Measurements from ENCODE around the gene HSCB. TPM values are rescaled to one million over a fixed set of nuclear protein-coding genes. Genes with fewer than 3 reads are reported as not detected.
"Not testable (repeated sequence)": the region's sequence is repeated elsewhere in the genome, so short reads cannot be mapped to it uniquely, and the experiment has no call there.

The HSCB gene
- total RNA-seq, 3 donors from 2014 or later: 15.0 to 17.2 (median 15.0) TPM

DNA sequence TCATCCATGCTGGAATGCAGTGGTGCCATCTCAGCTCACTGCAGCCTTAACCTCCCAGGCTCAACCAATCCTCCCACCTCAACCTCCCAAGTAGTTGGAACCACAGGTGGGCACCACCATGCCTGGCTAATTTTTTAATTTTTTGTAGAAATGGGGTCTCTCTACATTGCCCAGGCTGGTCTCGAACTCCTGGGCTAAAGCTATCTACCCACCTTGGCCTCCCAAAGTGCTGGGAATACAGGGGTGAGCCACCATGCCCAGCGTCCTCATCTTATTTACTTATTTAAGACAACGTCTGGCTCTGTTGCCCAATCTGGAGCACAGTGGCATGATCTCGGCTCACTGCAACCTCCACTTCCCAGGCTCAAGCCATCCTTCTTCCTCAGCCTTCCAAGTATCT lies 20.2 kb downstream of the HSCB start:
- not testable (repeated sequence) for H3K36me3 Mint-ChIP-seq (ENCODE audit: insufficient read depth); H3K4me1 Mint-ChIP-seq (ENCODE audit: low read depth); H3K9me3 Mint-ChIP-seq; H3K4me3 Mint-ChIP-seq; ATAC-seq; H3K27me3 Mint-ChIP-seq (ENCODE audit: low read depth); DNase-seq

DNA sequence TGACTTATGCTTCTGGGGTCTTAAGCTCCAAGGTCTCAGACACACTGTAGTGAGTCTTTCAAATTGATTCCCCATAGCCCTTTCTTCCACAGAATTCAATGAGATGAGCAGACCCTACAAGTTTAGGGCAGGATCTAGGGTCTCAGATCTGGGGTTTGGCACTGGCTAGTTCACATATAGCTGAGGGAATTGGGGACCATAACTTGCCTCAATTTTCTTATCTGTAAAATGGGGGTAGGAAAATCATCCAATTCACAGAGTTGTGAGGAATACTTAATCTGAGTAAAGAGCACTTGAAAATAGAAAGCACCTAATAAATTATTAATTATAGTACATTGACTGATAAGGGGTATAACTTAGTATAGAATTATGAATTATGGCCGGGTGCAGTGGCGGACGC lies 24.8 kb downstream of the HSCB start:
- ATAC-seq: no peak

DNA sequence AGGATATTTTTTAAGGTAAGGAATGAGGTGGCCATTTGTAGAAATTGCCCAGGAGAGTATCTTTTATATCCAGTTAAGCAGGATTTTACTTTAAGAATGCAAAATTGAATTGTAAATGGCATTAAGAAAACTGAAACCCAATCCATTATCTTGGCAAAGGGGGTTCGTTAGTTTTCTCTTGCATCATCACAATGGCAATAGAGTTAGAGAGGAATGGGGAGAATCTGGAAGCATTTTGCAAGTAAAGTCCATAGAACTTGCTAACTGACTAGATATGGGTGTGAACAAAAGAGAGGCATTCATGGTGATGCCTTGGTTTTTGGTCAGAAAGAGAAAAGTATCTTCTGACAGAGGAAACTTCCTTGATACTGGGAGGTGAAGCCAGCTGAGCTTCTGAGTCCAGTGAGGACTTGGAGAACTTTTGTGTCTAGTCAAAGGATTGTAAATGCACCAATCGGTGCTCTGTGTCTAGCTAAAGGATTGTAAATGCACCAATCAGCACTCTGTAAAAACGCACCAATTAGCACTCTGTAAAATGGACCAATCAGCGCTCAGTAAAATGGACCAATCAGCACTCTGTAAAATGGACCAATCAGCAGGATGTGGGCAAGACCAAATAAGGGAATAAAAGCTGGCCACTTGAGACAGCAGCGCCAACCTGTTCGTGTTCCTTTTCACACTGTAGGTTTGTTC lies 27.0 kb downstream of the HSCB start:
- Mint-ChIP-seq H3K4me1 (ENCODE audit: low read depth) (peaks cover 9% of the 10 kb centered on the region), H3K27me3 (ENCODE audit: low read depth) (no peaks in the 10 kb centered on the region), H3K4me3 (no peak overlapping the region), H3K9me3 (no peaks in the 10 kb centered on the region), H3K36me3 (ENCODE audit: insufficient read depth) (peaks cover 5% of the 10 kb centered on the region)
- DNase-seq: no peak
- no peak for ATAC-seq

More for the DNA sequence above, 24.8 kb downstream of the HSCB start:
- no peaks in the 10 kb centered on the region for H3K4me1 Mint-ChIP-seq (ENCODE audit: low read depth)
- no peaks in the 10 kb centered on the region for H3K36me3 Mint-ChIP-seq (ENCODE audit: insufficient read depth)
- H3K27me3 Mint-ChIP-seq (ENCODE audit: low read depth): no peaks in the 10 kb centered on the region
- H3K4me3 Mint-ChIP-seq: no peak overlapping the region
- H3K9me3 Mint-ChIP-seq: no peaks in the 10 kb centered on the region
- no peak for DNase-seq

DNA sequence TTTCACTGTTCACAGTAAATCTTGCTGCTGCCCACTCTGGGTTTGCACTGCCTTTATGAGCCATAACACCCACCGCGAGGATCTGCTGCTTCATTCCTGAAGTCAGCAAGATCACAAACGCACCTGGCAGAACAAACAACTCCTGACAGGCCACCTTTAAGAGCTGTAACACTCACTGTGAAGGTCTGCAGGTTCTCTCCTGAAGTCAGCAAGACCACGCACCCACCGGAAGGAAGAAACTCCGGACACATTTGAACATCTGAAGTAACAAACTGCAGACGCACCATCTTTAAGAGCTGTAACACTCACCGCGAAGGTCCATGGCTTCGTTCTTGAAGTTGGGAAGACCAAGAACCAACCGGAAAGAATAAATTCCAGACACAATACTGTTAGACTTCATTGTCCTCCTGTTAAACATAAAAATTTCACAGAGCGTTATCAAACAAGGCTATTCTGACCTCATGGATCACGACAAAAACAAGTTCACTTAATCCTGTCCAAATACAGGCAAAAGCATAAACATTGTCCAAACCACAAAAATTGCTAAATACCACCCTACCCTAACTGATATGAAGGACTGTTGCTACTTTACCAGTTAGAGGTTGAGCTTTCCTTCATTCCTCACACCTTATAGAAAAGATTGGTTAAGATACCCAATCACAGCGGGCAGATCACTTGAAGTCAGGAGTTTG lies 27.7 kb downstream of the HSCB start:
- H3K4me1 Mint-ChIP-seq (ENCODE audit: low read depth): peaks cover 12% of the 10 kb centered on the region
- DNase-seq (no peak), ATAC-seq (no peak)
- peaks cover 8% of the 10 kb centered on the region for H3K36me3 Mint-ChIP-seq (ENCODE audit: insufficient read depth)
- no peaks in the 10 kb centered on the region for H3K27me3 Mint-ChIP-seq (ENCODE audit: low read depth)
- H3K4me3 Mint-ChIP-seq: no peak overlapping the region
- no peaks in the 10 kb centered on the region for H3K9me3 Mint-ChIP-seq

DNA sequence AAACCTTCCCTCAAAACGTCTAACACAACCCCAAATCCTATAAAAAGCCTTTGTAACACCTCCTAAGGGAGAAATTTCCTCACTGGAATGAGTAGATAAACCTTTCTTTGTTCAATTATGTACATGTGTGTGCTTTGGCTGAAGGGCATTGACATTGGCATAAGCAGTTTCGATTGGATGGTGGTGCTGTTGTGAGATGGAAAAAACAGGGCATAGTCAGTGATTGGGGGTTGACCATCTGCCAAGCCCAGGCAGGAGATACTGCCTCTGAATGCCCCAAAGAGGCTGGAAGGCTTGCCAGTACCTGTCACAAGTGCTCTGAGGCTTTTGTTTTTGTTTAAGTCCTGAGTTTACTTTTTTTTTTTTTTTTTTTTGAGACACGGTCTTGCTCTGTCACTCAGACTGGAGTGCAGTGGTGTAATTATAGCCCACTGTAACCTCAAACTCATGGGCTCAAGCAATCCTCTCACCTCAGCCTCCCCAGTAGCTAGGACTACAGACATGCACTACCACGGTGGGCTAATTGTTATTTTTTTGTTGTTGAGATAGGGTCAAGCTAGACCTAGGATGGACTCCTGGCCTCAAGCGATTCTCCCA lies 29.5 kb downstream of the HSCB start:
- ATAC-seq: no peak
- Mint-ChIP-seq H3K27me3 (ENCODE audit: low read depth) (no peaks in the 10 kb centered on the region), H3K9me3 (no peaks in the 10 kb centered on the region), H3K36me3 (ENCODE audit: insufficient read depth) (peaks cover 13% of the 10 kb centered on the region), H3K4me3 (no peak overlapping the region), H3K4me1 (ENCODE audit: low read depth) (peaks cover 23% of the 10 kb centered on the region)
- DNase-seq: no peak

DNA sequence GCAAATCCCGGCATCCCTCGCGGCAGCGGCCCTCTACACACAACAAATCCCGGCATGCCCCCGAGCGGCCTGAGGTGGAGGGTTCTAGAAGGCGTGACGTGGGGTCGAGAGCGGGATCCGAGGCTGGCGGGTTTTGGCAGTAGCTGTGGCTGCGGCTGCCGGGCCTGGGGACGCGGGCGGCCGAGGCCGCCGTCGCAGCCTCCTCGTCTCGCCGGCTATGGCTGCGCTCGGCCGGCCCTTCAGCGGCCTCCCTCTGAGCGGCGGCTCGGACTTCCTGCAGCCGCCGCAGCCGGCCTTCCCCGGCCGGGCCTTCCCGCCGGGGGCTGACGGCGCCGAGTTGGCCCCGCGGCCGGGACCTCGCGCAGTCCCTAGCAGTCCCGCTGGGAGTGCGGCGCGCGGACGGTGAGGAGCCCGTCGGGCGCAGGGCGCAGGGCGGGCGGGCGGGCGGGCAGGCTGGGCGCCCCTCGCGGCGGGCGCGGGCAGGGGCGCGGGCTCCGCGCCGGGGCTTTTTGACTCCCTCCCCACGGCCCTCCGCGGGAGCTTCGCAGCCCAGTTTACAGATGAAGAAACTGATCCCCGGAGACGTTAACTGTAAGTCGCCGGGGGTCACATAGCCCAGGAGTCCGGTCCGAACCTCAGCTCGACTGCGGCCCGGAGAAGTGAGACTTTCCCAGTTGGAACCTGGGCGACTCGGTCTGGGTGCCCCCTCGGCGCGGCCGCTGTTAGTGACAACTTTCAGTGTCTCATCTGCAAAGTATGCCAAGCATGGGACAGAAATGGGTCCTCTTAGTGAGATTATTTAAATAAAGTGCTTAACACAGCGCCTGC lies 31.0 kb downstream of the HSCB start, which contains the start of gene CCDC117:
Gene CCDC117, plus strand, starts transcription at position 63 of the 828 bp plus-strand sequence. Its CDS starts 155 bp downstream, at position 218.
- Mint-ChIP-seq H3K4me1 (ENCODE audit: low read depth) (peaks cover 23% of the 10 kb centered on the region), H3K4me3 (peak within 1 kb of the TSS; percentile 97), H3K36me3 (ENCODE audit: insufficient read depth) (peaks cover 15% of the 10 kb centered on the region), H3K9me3 (no peaks in the 10 kb centered on the region), H3K27me3 (ENCODE audit: low read depth) (no peaks in the 10 kb centered on the region)
- ATAC-seq (peak; percentile 88 to 92), DNase-seq (peak; percentile 88)

DNA sequence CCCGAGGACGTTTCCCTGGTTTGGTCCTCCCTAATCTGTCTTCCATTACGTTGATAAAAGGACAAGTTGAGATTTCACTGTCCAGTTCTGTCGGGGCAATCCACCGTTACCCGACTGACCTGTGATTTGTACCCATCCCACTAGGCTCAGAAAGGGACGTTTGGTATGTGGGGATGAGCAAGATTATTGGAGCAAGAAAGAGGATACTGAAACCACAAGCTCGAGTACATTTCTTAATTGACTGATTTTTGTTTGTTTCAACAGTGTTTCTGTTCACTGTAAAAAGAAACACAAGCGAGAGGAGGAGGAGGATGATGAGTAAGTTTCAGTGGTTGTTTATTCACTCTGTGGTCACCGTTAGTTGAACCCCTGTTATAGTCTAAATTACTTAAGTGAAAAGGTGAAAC lies 31.6 kb downstream of the HSCB start:
- H3K4me1 Mint-ChIP-seq (ENCODE audit: low read depth): peaks cover 25% of the 10 kb centered on the region
- H3K27me3 Mint-ChIP-seq (ENCODE audit: low read depth): no peaks in the 10 kb centered on the region
- ATAC-seq (peak; percentile 64 to 65), DNase-seq (no peak)
- H3K9me3 Mint-ChIP-seq: no peaks in the 10 kb centered on the region
- peak overlapping the region; percentile 97 for H3K4me3 Mint-ChIP-seq
- peaks cover 16% of the 10 kb centered on the region for H3K36me3 Mint-ChIP-seq (ENCODE audit: insufficient read depth)

DNA sequence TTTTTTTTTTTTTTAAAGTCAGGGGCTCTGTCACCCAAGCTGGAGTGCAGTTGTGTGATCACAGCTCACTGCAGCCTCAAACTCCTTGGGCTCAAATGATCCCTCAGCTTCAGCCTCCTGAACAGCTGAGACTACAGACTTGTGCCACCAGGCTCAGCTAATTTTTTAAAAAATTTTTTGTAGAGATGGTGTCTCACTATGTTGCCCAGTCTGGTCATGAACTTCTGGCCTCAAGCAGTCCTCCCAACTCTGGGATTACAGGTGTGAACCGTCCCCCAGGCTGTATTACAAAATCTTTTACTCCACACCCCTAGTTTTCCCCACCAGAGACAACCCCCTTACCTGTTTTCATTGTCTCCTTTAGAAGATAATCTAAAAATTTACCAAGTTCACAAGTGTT lies 32.5 kb downstream of the HSCB start:
- Mint-ChIP-seq H3K36me3 (ENCODE audit: insufficient read depth) (peaks cover 16% of the 10 kb centered on the region), H3K4me1 (ENCODE audit: low read depth) (peaks cover 27% of the 10 kb centered on the region), H3K27me3 (ENCODE audit: low read depth) (no peaks in the 10 kb centered on the region), H3K9me3 (no peaks in the 10 kb centered on the region), H3K4me3 (peak overlapping the region; percentile 97)
- DNase-seq (no peak), ATAC-seq (no peak)

DNA sequence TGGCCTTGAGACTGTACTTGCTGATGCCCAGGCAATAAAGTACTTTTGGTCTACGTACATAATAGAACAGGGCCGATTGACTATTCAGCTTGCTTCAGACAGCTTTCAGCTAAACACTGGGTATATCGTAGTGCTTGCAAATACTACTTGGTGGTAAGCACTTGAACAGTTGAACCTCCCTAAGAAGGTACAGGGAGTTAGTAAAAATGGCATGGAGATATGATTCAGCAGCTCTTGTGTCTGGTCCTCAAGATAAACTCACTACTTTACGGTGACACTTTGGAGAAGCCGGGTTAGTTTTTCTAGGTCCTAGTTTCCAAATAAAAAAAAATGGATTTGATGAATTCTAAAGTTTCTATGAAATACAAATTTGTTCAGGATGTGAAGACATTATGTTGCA lies 38.0 kb downstream of the HSCB start:
- Mint-ChIP-seq H3K36me3 (ENCODE audit: insufficient read depth) (peaks cover 24% of the 10 kb centered on the region), H3K27me3 (ENCODE audit: low read depth) (no peaks in the 10 kb centered on the region), H3K4me3 (no peak overlapping the region), H3K4me1 (ENCODE audit: low read depth) (peaks cover 23% of the 10 kb centered on the region), H3K9me3 (no peaks in the 10 kb centered on the region)
- no peak for DNase-seq
- ATAC-seq: no peak

DNA sequence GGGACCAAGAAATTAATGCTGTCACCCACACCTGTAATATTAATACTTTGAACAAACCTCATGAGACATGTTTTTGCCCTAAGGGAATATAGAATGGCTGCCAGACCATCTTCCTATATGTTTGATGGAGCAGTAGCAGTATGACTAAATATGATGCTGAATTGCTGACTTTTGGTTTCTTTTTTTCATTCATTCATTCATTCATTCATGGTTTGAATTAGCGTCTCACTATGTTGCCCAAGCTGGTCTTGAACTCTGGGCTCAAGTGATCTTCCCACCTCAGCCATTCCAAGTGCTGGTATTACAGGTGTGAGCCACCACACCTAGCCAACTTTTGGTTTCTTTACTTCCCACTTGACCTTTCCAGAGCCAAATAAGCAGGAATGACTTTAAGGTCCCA lies 38.5 kb downstream of the HSCB start:
- Mint-ChIP-seq H3K4me1 (ENCODE audit: low read depth) (peaks cover 21% of the 10 kb centered on the region), H3K9me3 (no peaks in the 10 kb centered on the region), H3K27me3 (ENCODE audit: low read depth) (no peaks in the 10 kb centered on the region), H3K36me3 (ENCODE audit: insufficient read depth) (peaks cover 25% of the 10 kb centered on the region), H3K4me3 (no peak overlapping the region)
- ATAC-seq (no peak), DNase-seq (no peak)

DNA sequence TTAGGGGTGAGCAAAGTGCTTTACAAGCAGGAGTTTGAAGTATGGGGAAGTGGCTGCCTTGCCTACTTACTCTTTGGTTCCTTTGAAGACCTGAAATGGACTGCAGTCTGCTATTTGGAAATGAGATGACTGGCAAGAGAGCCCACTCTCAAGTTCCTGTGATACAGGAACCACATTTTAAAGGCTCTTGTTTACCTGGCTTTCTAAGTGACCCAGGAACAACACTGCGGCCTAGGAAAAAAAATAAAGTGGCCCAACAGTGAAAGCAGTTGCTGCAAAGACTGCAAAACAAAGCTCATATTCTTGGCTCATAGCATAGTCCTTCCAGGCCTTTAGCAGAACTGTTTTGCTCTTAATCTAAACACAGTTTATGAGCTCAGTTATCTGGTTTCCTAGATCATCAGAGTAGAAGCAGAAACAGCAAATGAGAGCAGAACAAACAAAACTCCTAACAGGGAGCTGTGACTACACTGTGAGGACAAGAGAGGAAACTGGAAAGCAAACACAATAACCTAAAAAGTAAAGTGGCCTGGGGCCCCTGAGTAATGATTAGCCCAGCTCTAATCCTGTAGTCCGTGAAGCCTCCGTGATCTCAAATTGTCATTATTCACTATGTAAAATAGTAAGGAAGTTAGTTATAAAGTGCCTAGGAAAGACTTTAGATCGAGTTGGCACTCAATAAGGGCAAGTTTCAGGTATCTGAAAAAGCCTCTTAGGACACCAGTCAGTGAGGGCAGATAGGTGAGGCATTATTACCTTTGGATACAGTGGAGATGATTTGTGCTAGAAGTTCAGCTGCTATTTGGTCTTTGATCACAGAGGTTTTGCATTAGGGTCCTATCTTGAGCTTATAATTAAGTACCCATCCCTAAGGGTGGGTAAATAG lies 42.2 kb downstream of the HSCB start:
- DNase-seq: no peak
- peaks cover 28% of the 10 kb centered on the region for H3K36me3 Mint-ChIP-seq (ENCODE audit: insufficient read depth)

DNA sequence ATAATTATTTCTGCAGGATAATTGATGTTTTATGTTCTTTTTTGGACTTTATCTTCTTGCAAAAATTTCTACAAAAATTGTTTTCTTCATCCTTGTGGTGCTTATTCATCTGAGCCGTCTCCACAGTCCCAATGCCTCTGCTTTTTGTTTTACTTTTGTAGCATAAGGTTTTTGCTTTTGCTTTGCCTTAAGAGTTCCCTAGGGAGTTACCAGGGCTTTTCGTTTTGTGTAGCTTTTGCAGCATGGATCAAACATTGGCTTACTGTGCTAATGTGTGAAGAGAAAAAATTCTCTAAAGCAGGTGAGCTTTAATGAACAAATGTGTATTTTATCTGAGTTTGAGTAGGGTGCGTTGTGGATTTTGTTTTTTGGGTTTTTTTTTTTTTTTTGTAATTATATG lies 46.8 kb downstream of the HSCB start:
- ATAC-seq (no peak), DNase-seq (no peak)
- no peak overlapping the region for H3K4me3 Mint-ChIP-seq
- H3K36me3 Mint-ChIP-seq (ENCODE audit: insufficient read depth): peaks cover 30% of the 10 kb centered on the region
- no peaks in the 10 kb centered on the region for H3K27me3 Mint-ChIP-seq (ENCODE audit: low read depth)
- no peaks in the 10 kb centered on the region for H3K9me3 Mint-ChIP-seq
- H3K4me1 Mint-ChIP-seq (ENCODE audit: low read depth): peaks cover 27% of the 10 kb centered on the region

More for the DNA sequence above, 42.2 kb downstream of the HSCB start:
- no peak overlapping the region for H3K4me3 Mint-ChIP-seq
- H3K4me1 Mint-ChIP-seq (ENCODE audit: low read depth): peaks cover 10% of the 10 kb centered on the region
- no peak for ATAC-seq
- no peaks in the 10 kb centered on the region for H3K9me3 Mint-ChIP-seq
- H3K27me3 Mint-ChIP-seq (ENCODE audit: low read depth): no peaks in the 10 kb centered on the region

DNA sequence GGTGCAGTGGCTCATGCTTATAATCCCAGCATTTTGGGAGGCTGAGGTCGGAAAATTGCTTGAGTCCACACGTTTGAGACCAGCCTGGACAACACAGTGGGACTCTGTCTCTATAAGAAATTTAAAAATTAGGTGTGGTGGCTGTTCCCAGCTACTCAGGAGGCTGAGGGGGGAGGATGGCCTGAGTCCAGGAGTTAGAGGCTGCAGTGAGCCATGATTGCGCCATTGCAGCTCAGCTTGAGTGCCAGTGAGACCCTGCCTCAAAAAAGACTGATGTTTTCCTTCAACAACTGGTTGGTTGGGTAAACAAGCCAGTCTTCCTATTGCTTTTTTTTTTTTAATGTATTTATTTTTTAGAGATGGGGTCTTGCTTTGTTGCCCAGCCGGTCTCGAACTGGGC lies 49.3 kb downstream of the HSCB start:
- no peak for ATAC-seq
- peaks cover 39% of the 10 kb centered on the region for H3K36me3 Mint-ChIP-seq (ENCODE audit: insufficient read depth)
- peaks cover 48% of the 10 kb centered on the region for H3K4me1 Mint-ChIP-seq (ENCODE audit: low read depth)
- H3K9me3 Mint-ChIP-seq: no peaks in the 10 kb centered on the region
- H3K27me3 Mint-ChIP-seq (ENCODE audit: low read depth): no peaks in the 10 kb centered on the region
- DNase-seq: no peak
- no peak overlapping the region for H3K4me3 Mint-ChIP-seq
